CD4-positive, alpha-beta T cell (primary cell): ENCODE results near the gene SYNJ1. TPM values are rescaled to one million over a fixed set of nuclear protein-coding genes. Genes with fewer than 3 reads are reported as not detected.

Experiments
- ATAC-seq: fragments of 200-7000 bp; cut with Tn5 transposase; one replicate; pipeline ENCODE4 v1.10.0; 2022; ENCODE audit warnings: mild to moderate bottlenecking; ENCODE audit not compliant: poor library complexity
- CTCF ChIA-PET: fragments of 350-600 bp; sonication (Branson Sonifier 250); formaldehyde crosslinking; loops from one replicate; lab custom pipeline; 2021; ENCODE audit warnings: antibody characterized with exemption, inconsistent platforms; lab: Charles Lee
- POLR2A ChIA-PET: fragments of 350-600 bp; sonication (Branson Sonifier 250); formaldehyde crosslinking; loops from one replicate; lab custom pipeline; 2021; ENCODE audit warnings: antibody characterized with exemption, inconsistent platforms; lab: Charles Lee
- DNase-seq, 14 experiments: peaks; one replicate each; pipeline ENCODE4 v3.0.0-alpha.2; 2013 to 2020; ENCODE audit warnings: mixed read lengths in 2 of 14
- H3K27ac ChIP-seq, 2 donors: one replicate each; pipeline versions ENCODE4 v1.5.1 to v1.7.0; 2013; ENCODE audit warnings: low read length in 2 of 2, low read depth in 1 of 2, mild to moderate bottlenecking in 1 of 2
- H3K27me3 ChIP-seq, 2 experiments: 1 replicate in 1 of 2; 2 replicates in 1 of 2; pipeline versions ENCODE4 v1.6.1 to v1.7.0; 2013; ENCODE audit warnings: low read length in 2 of 2, control low read depth in 1 of 2, mild to moderate bottlenecking in 1 of 2, moderate library complexity in 1 of 2; ENCODE audit not compliant: insufficient read depth in 2 of 2, control insufficient read depth in 1 of 2
- H3K36me3 ChIP-seq: one replicate; pipeline ENCODE4 v1.6.1; 2013; ENCODE audit warnings: low read length, control low read depth; ENCODE audit not compliant: insufficient read depth
- H3K4me1 ChIP-seq: one replicate; pipeline ENCODE4 v1.6.1; 2013; ENCODE audit warnings: low read length, control low read depth; ENCODE audit not compliant: insufficient read depth
- H3K4me3 ChIP-seq: one replicate; pipeline ENCODE4 v1.5.1; 2013; ENCODE audit warnings: mild to moderate bottlenecking, low read length, moderate library complexity
- H3K9me3 ChIP-seq, 2 experiments: 1 replicate in 1 of 2; 2 replicates in 1 of 2; pipeline versions ENCODE4 v1.6.1 to v1.7.0; 2013; ENCODE audit warnings: low read length in 2 of 2, mild to moderate bottlenecking in 2 of 2, control low read depth in 1 of 2, moderate library complexity in 1 of 2; ENCODE audit not compliant: control insufficient read depth in 1 of 2, insufficient read depth in 1 of 2
- H3K27ac Mint-ChIP-seq: one replicate; pipeline ENCODE4 v1.8.0; 2020; ENCODE audit warnings: mixed read lengths
- H3K27me3 Mint-ChIP-seq: one replicate; pipeline ENCODE4 v1.8.0; 2021; ENCODE audit warnings: mixed read lengths
- H3K36me3 Mint-ChIP-seq: one replicate; pipeline ENCODE4 v1.8.0; 2021; ENCODE audit warnings: low read depth, mixed read lengths
- H3K4me1 Mint-ChIP-seq: one replicate; pipeline ENCODE4 v1.8.0; 2021; ENCODE audit warnings: low read depth, mixed read lengths
- H3K4me3 Mint-ChIP-seq: one replicate; pipeline ENCODE4 v1.8.0; 2020; ENCODE audit warnings: mild to moderate bottlenecking, mixed read lengths
- H3K9me3 Mint-ChIP-seq: one replicate; pipeline ENCODE4 v1.8.0; 2020; ENCODE audit warnings: mixed read lengths
- intact Hi-C, 2 experiments: fragments of 100-400 bp; cut with DNase I in 1 of 2; cut with micrococcal nuclease in 1 of 2; formaldehyde crosslinking; loops; one replicate each; pipeline versions ENCODE4 v1.15.1 to v1.9.0; 2023 to 2025; cut with DNase I, micrococcal nuclease
- total RNA-seq, 174 experiments: library from RNA in 2 of 174; stranded (reverse) in 2 of 174; gene quantifications; one replicate each; pipeline ENCODE4 v1.2.3 and lab custom pipeline; 2021 to 2026
- TF ChIP-seq, protein P1 (sequence below): fragments of 200-600 bp; IDR thresholded peaks from one replicate; pipeline ENCODE4 v1.8.0; 2022; ENCODE audit warnings: antibody characterized with exemption, mild to moderate bottlenecking

Gene SYNJ1
- total RNA-seq, 2 experiments from 2014 or later = 14.3 to 15.6 TPM

DNA sequence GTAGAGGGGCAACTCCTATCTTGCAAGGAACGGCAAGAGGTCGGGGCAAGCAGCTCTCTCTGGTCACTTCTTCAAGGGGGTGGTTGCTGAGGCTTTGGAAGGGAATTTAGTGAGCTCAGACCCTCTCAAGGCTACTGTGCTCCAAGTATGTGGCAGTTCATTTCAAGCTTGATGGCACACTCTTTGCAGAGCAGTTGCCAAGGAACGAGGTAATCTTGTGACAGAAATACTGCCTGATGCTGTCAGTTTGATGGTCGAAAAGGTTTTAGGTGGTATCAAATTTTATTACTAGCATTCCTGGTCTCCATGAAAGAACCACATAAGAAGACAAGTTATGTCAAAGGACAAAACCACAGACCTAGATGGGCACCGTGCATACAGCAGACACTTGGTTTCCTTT is 128.7 kb downstream of the SYNJ1 start:
- no peak overlapping the region for H3K4me3 ChIP-seq
- H3K27me3 ChIP-seq = no peaks in the 10 kb centered on the region
- H3K4me1 ChIP-seq = no peaks in the 10 kb centered on the region
- CTCF ChIA-PET = interaction anchor here (0.7 to 2.5 kb wide), 4 partner anchors 30 to 813 kb away, joined by 3 to 19 read pairs (median 4); partner anchors contain the start of gene EVA1C
- no peaks in the 10 kb centered on the region for H3K9me3 ChIP-seq
- Mint-ChIP-seq H3K27me3 (no peaks in the 10 kb centered on the region), H3K9me3 (no peaks in the 10 kb centered on the region), H3K27ac (no peak overlapping the region), H3K4me3 (no peak overlapping the region), H3K4me1 (no peaks in the 10 kb centered on the region), H3K36me3 (peaks cover 43% of the 10 kb centered on the region)
- no peak overlapping the region for H3K27ac ChIP-seq
- ATAC-seq = no peak
- POLR2A ChIA-PET = interaction anchor here (3.1 kb wide), 1 partner anchor 13 kb away, joined by 19 read pairs; the partner anchor contains the start of gene CFAP298
- no peak for DNase-seq
- TF ChIP-seq, protein P1, sequence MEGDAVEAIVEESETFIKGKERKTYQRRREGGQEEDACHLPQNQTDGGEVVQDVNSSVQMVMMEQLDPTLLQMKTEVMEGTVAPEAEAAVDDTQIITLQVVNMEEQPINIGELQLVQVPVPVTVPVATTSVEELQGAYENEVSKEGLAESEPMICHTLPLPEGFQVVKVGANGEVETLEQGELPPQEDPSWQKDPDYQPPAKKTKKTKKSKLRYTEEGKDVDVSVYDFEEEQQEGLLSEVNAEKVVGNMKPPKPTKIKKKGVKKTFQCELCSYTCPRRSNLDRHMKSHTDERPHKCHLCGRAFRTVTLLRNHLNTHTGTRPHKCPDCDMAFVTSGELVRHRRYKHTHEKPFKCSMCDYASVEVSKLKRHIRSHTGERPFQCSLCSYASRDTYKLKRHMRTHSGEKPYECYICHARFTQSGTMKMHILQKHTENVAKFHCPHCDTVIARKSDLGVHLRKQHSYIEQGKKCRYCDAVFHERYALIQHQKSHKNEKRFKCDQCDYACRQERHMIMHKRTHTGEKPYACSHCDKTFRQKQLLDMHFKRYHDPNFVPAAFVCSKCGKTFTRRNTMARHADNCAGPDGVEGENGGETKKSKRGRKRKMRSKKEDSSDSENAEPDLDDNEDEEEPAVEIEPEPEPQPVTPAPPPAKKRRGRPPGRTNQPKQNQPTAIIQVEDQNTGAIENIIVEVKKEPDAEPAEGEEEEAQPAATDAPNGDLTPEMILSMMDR = no peak
- intact Hi-C loops = loop anchor here in 1 of 2 experiments (5.0 kb wide), 1 partner anchor 812 kb away; no protein-coding TSS in a partner anchor
- H3K36me3 ChIP-seq = peaks cover 32% of the 10 kb centered on the region

DNA sequence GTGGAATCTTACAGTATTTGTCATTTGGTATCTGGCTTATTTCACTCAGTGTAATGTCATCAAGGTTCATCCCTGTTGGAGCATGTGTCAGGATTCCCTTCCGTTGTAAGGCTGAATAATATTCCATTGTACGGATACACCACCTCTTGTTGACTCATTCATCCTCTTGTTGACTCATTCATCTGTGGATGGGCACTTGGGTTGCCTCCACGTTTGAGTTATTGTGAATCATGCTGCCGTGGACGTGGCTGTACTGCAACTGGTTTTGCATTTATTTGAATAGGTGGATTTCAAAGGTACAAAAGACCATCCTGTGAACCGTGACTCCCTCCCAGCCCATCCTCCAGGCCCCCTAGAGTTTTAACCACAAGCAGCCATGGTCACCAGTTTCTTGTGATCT is 130.6 kb downstream of the SYNJ1 start:
- Histone ChIP-seq H3K4me1 (no peaks in the 10 kb centered on the region), H3K27me3 (no peaks in the 10 kb centered on the region), H3K27ac (no peak overlapping the region), H3K36me3 (peaks cover 13% of the 10 kb centered on the region), H3K4me3 (no peak overlapping the region), H3K9me3 (no peaks in the 10 kb centered on the region)
- TF ChIP-seq, protein P1 = no peak
- Mint-ChIP-seq H3K4me1 (no peaks in the 10 kb centered on the region), H3K27me3 (no peaks in the 10 kb centered on the region), H3K9me3 (no peaks in the 10 kb centered on the region), H3K27ac (no peak overlapping the region), H3K4me3 (no peak overlapping the region), H3K36me3 (peaks cover 24% of the 10 kb centered on the region)
- intact Hi-C loops = loop anchor here in 1 of 2 experiments (5.0 kb wide), 1 partner anchor 810 kb away; no protein-coding TSS in a partner anchor
- ATAC-seq (no peak), DNase-seq (no peak)
- POLR2A ChIA-PET = no interaction called here
- CTCF ChIA-PET = no interaction called here

DNA sequence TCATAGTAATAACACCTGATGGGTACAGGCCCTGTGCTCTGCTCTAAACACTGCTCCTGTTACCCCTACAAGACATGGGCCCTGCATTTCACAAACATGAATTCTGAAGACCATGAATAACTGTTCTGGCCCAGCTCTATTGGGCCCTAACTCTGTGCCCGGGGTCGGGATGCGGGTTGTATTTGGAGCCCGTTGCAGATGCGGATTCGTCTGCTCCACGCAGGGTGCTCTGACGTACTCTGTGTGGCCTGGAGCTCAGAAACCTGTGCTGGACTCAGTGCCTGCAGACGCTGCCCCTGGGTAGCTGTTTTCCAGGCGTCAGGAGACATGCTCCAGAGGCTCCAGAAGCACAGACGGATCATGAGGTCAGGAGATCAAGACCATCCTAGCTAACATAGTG is 132.4 kb downstream of the SYNJ1 start:
- no peak for DNase-seq
- POLR2A ChIA-PET = no interaction called here
- CTCF ChIA-PET = no interaction called here

More for the DNA sequence above, 132.4 kb downstream of the SYNJ1 start:
- Histone ChIP-seq H3K4me1 (no peaks in the 10 kb centered on the region), H3K4me3 (no peak overlapping the region), H3K27me3 (no peaks in the 10 kb centered on the region), H3K36me3 (peaks cover 5% of the 10 kb centered on the region), H3K27ac (no peak overlapping the region), H3K9me3 (no peaks in the 10 kb centered on the region)
- no peaks in the 10 kb centered on the region for H3K27me3 Mint-ChIP-seq
- peaks cover 10% of the 10 kb centered on the region for H3K36me3 Mint-ChIP-seq
- ATAC-seq = no peak
- no peak overlapping the region for H3K4me3 Mint-ChIP-seq
- H3K4me1 Mint-ChIP-seq = no peaks in the 10 kb centered on the region
- no peaks in the 10 kb centered on the region for H3K9me3 Mint-ChIP-seq
- intact Hi-C loops = loop anchor here in 1 of 2 experiments (5.0 kb wide), 1 partner anchor 808 kb away; no protein-coding TSS in a partner anchor
- TF ChIP-seq, protein P1 = no peak
- H3K27ac Mint-ChIP-seq = no peak overlapping the region
